Pancreas (tissue), 10 donors: ENCODE measurements around the gene POLE3. TPM values are rescaled to one million over a fixed set of nuclear protein-coding genes. Genes with fewer than 3 reads are reported as not detected.

Experiments used
- ATAC-seq, 4 donors: fragments of 200-7000 bp; cut with Tn5 transposase; one replicate each; pipeline versions ENCODE4 v1.8.0 to v1.9.1; 2020; ENCODE audit warnings: mild to moderate bottlenecking in 4 of 4, moderate library complexity in 4 of 4
- DNase-seq, 6 donors: peaks; one replicate each; pipeline ENCODE4 v3.0.0-alpha.2; 2020
- FAIRE-seq: peaks from 2 replicates; lab custom pipeline; 2012; peaks lifted over from hg19 to GRCh38; lab: Jason Lieb, UNC
- H3K27ac ChIP-seq, 4 donors: fragments of 200-600 bp; sonication (generic); 1 replicate in 3 of 4; 2 replicates in 1 of 4; pipeline versions ENCODE4 v1.5.0 to v1.8.0; 2020
- H3K27me3 ChIP-seq, 4 donors: fragments of 200-600 bp; one replicate each; pipeline ENCODE4 v1.8.0; 2021
- H3K36me3 ChIP-seq, 3 donors: fragments of 200-600 bp; sonication (generic) in 1 of 3; one replicate each; pipeline versions ENCODE4 v1.5.0 to v1.8.0; 2020 to 2021
- H3K4me1 ChIP-seq, 3 donors: fragments of 200-600 bp; one replicate each; pipeline ENCODE4 v1.8.0; 2021
- H3K4me3 ChIP-seq, 4 donors: fragments of 200-600 bp; sonication (generic) in 2 of 4; one replicate each; pipeline versions ENCODE4 v1.5.0 to v1.8.0; 2020 to 2021
- H3K9me3 ChIP-seq, 4 donors: fragments of 200-600 bp; one replicate each; pipeline ENCODE4 v1.8.0; 2021
- WGBS, 2 donors: extraction: QIAGEN DNeasy Blood & Tissue Kit; methylation state at CpG; one replicate each; pipeline ENCODE4 v1.1.7; 2013; 5-methylcytosine and 5-hydroxymethylcytosine counted together
- intact Hi-C, 3 donors: fragments of 100-400 bp; cut with DNase I; formaldehyde crosslinking; loops; one replicate each; pipeline versions ENCODE4 v1.11.1 to v1.14.2; 2022
- polyA plus RNA-seq, 2 donors: library from polyadenylated mRNA; stranded (reverse); fragments of 200-250 nt; gene quantifications; one replicate each; pipeline ENCODE4 v1.2.3, GENCODE V29; 2013
- total RNA-seq, 6 donors: library from RNA; stranded (reverse); fragmentation: NEBNext Ultra II Directional in 4 of 6; extraction: Animal tissue kit (Norgen Biotek cat#: 25700) in 4 of 6; gene quantifications; one replicate each; pipeline versions ENCODE4 v1.2.1 to v1.2.4, GENCODE V29; 2021 to 2023
- TF ChIP-seq, protein P1 (sequence below), 4 donors: fragments of 200-600 bp; sonication (generic) in 3 of 4; IDR thresholded peaks; one replicate each; pipeline versions ENCODE4 v1.5.0 to v1.8.0; 2021; ENCODE audit warnings: antibody characterized with exemption in 4 of 4
- donor health status: healthy with polysubstance abuse.
- donor health status: DM: no; HTN: no; CAD: no; lungs with moderate emphysema.
- donor health status: DM: no; HTN: no; CAD: no.
- donor health status: control.
- donor health status: control.
- donor health status: Bipolar disorder and iron deficiency.
- donor health status: DM: yes; HTN: yes; CAD: no.
- donor health status: DM: no; HTN: no; CAD: no.
- donor health status: DM: no; HTN: no; CAD: no.
- donor health status: DM: yes; HTN: yes; CAD: no.

The POLE3 gene
- total and polyA plus RNA-seq, 8 donors: 8.7 to 19.1 (median 13.3) TPM

DNA sequence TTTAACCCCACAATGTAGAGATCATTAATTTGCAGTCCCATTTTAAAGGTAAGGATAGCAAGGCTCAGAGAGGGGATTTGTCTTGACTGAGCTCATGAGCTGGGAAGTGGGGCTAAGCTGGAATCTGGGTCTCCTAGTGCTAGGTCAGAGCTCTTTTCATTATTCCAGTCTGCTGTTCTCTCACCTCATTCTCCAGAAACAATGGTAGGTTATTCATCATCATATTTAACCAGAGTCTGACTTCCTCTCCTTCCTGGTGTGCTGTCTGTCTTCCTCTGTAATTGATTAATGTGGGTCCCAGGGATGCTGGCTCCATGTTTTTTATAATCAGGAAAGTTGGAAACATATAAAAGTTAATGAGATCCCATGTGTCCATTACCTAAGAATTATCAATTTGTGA lies 20.7 kb upstream of the POLE3 start:
- H3K36me3 ChIP-seq: no peaks in the 10 kb centered on the region
- ATAC-seq: no peak
- no peaks in the 10 kb centered on the region for H3K27me3 ChIP-seq
- H3K27ac ChIP-seq: no peak overlapping the region
- no peaks in the 10 kb centered on the region for H3K4me1 ChIP-seq
- DNase-seq: no peak
- FAIRE-seq: no peak
- no peaks in the 10 kb centered on the region for H3K9me3 ChIP-seq
- no peak overlapping the region for H3K4me3 ChIP-seq
- intact Hi-C loops: loop anchor here in 2 of 3 donors (5.0 kb wide), 2 partner anchors 226 to 231 kb away; no protein-coding TSS in a partner anchor
- TF ChIP-seq, protein P1, sequence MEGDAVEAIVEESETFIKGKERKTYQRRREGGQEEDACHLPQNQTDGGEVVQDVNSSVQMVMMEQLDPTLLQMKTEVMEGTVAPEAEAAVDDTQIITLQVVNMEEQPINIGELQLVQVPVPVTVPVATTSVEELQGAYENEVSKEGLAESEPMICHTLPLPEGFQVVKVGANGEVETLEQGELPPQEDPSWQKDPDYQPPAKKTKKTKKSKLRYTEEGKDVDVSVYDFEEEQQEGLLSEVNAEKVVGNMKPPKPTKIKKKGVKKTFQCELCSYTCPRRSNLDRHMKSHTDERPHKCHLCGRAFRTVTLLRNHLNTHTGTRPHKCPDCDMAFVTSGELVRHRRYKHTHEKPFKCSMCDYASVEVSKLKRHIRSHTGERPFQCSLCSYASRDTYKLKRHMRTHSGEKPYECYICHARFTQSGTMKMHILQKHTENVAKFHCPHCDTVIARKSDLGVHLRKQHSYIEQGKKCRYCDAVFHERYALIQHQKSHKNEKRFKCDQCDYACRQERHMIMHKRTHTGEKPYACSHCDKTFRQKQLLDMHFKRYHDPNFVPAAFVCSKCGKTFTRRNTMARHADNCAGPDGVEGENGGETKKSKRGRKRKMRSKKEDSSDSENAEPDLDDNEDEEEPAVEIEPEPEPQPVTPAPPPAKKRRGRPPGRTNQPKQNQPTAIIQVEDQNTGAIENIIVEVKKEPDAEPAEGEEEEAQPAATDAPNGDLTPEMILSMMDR (IDR thresholded peaks at IDR 0.05): no peak

DNA sequence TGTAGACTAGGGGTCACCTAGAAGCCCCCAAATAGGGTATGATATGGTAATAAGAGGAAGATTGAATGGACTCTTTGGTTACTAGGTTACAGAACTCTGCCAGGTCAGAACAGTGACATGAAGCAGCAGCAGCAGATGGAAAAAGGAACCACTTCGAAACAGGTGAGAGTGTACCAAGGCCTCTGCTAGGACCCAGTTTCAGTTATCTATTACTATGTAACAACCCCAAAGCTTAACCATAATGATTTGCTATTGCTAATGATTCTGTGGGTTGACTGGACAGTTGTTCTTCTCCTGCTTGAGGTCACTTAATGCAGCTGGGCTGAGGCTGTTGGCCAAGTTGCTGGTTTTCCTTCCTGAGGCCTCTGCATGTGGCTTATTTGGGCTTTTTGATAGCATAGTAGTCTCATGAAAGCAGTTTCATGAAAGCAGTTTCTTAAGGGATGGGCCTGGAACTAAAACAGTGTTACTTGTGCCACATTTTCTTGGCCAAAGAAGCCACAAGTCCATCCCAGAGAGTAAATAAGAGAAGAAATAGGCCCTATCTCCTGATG lies 17.7 kb upstream of the POLE3 start:
- Histone ChIP-seq H3K9me3 (no peaks in the 10 kb centered on the region), H3K27me3 (no peaks in the 10 kb centered on the region), H3K36me3 (no peaks in the 10 kb centered on the region), H3K4me3 (no peak overlapping the region), H3K27ac (no peak overlapping the region), H3K4me1 (no peaks in the 10 kb centered on the region)
- FAIRE-seq: no peak
- intact Hi-C loops: no loop called here
- no peak for ATAC-seq
- WGBS, 2 donors: 73 to 79% methylated on average over 1 of the region's 1 CpG
- no peak for DNase-seq
- TF ChIP-seq, protein P1 (IDR thresholded peaks at IDR 0.05): no peak

DNA sequence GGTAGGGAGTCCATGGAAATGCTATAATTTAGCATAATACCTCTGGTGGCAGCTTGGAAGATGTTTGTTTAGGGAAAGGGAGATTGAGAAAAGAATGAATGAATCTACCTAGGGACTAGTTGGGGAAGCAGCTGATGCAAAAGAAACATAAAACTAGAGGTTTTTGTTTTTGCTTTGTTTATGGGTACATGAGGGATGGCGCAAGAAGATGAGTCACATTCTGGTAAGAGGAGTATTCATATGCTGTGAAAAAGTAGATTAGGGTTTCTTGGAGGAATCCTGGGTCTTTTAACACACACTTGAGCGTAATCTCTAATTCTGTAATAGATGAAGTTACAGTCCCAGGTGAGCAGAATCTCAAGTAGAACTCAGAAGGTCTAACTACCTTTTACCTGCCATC lies 17.2 kb upstream of the POLE3 start:
- Histone ChIP-seq H3K36me3 (no peaks in the 10 kb centered on the region), H3K9me3 (no peaks in the 10 kb centered on the region), H3K27ac (no peak overlapping the region), H3K27me3 (no peaks in the 10 kb centered on the region), H3K4me1 (no peaks in the 10 kb centered on the region), H3K4me3 (no peak overlapping the region)
- FAIRE-seq (no peak), ATAC-seq (no peak), DNase-seq (no peak)
- TF ChIP-seq, protein P1 (IDR thresholded peaks at IDR 0.05): no peak
- 89 to 98% methylated on average over 2 of the region's 2 CpGs for WGBS, 2 donors
- intact Hi-C loops: no loop called here

DNA sequence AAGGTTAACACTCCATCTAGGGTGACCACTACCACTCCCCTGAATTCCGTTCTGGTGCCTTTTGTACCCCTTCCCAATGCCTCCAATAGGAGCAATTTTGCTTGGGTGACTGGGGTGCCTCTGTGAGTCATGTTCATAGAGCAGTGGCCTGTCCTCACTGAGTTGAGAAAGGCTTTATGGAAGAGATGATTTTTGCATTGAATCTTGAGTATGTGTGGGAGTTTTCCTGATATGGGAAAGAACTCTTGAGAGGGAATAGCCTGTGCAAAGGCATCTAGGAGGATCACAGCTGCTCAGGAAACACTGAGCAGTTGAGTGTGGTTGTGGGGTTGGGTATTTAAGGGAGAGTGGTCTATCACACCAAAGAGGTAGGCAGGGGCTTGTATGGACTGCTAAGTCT lies 16.2 kb upstream of the POLE3 start:
- intact Hi-C loops: no loop called here
- FAIRE-seq: no peak
- no peak overlapping the region for H3K27ac ChIP-seq

DNA sequence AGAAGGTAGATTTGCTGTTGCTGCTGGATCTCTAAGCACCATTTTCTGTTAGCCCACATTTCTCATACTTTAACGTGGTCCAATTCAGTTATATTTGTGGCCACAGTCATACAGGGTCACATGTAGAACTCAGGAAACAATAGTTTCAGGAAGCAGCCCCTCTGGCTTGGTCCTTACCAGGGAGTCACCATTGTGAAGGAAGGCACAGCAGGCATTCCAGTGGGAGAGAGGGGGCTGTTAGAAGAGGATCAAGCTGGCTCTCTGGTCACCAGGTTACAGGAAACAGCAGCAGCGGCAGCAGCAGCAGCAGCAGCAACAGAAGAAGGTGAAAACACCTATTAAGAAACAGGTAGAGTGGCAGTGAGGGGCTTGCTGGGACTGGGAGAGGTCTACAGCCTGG lies 14.6 kb upstream of the POLE3 start:
- DNase-seq (no peak), ATAC-seq (no peak), FAIRE-seq (no peak)
- H3K4me1 ChIP-seq: no peaks in the 10 kb centered on the region
- H3K27me3 ChIP-seq: no peaks in the 10 kb centered on the region
- no peak overlapping the region for H3K27ac ChIP-seq
- no peaks in the 10 kb centered on the region for H3K9me3 ChIP-seq
- 64% methylated on average over 2 of the region's 2 CpGs for WGBS, 2 donors
- intact Hi-C loops: no loop called here
- H3K4me3 ChIP-seq: no peak overlapping the region
- TF ChIP-seq, protein P1 (IDR thresholded peaks at IDR 0.05): no peak
- no peaks in the 10 kb centered on the region for H3K36me3 ChIP-seq

More for the DNA sequence above, 16.2 kb upstream of the POLE3 start:
- WGBS, 2 donors: 26 to 39% methylated on average over 1 of the region's 1 CpG
- no peaks in the 10 kb centered on the region for H3K9me3 ChIP-seq
- TF ChIP-seq, protein P1 (IDR thresholded peaks at IDR 0.05): no peak
- no peaks in the 10 kb centered on the region for H3K4me1 ChIP-seq
- H3K36me3 ChIP-seq: no peaks in the 10 kb centered on the region
- no peak overlapping the region for H3K4me3 ChIP-seq
- DNase-seq (no peak), ATAC-seq (no peak)
- no peaks in the 10 kb centered on the region for H3K27me3 ChIP-seq
